Fibroblast of mammary gland (primary cell): ENCODE data around the gene KRT84.
"Not testable (repeated sequence)": the region's sequence is repeated elsewhere in the genome, so short reads cannot be mapped to it uniquely, and the experiment has no call there.

Experiments used
- DNase-seq: peaks from one replicate; pipeline ENCODE4 v3.0.0-alpha.2; 2010; ENCODE audit warnings: low read depth
- H3K4me3 ChIP-seq: 2 replicates; pipeline ENCODE4 v1.5.1; 2011; ENCODE audit warnings: low read depth, mild to moderate bottlenecking, low read length, moderate library complexity; ENCODE audit not compliant: control insufficient read depth
- CTCF ChIP-seq: conservative IDR thresholded peaks from 2 replicates; pipeline ENCODE4 v1.5.1; 2011; ENCODE audit warnings: low read depth, low read length, inconsistent platforms; ENCODE audit not compliant: control insufficient read depth, insufficient read depth

The KRT84 gene

GRCh38 chr12:52346593-52346992 is 38.9 kb downstream of the KRT84 start:
- no peak for TF ChIP-seq CTCF
- no peak for DNase-seq
- no peak overlapping the region for H3K4me3 ChIP-seq

- not testable (repeated sequence) for DNase-seq, H3K4me3 ChIP-seq
These were observed 40.4 kb downstream of the KRT84 start for GRCh38 chr12:52345041-52345440.

- no peak for TF ChIP-seq CTCF
- no peak overlapping the region for H3K4me3 ChIP-seq
- DNase-seq: no peak
These were observed 41.3 kb downstream of the KRT84 start for GRCh38 chr12:52344111-52344510.

GRCh38 chr12:52343550-52343949 is 41.9 kb downstream of the KRT84 start:
- H3K4me3 ChIP-seq: no peak overlapping the region
- no peak for TF ChIP-seq CTCF
- no peak for DNase-seq

- no peak for DNase-seq
- H3K4me3 ChIP-seq: no peak overlapping the region
- TF ChIP-seq CTCF: no peak
These were observed 42.5 kb downstream of the KRT84 start for GRCh38 chr12:52342781-52343490.

GRCh38 chr12:52341066-52341580 is 44.3 kb downstream of the KRT84 start:
- no peak overlapping the region for H3K4me3 ChIP-seq

More at GRCh38 chr12:52341066-52341580, 44.3 kb downstream of the KRT84 start:
- no peak for TF ChIP-seq CTCF
- DNase-seq: no peak
